SK-N-SH (cell line): ENCODE measurements around the gene SMARCD1. TPM values are rescaled to one million over a fixed set of nuclear protein-coding genes. Genes with fewer than 3 reads are reported as not detected.

Source experiments
- CTCF ChIA-PET: fragments of 300-600, 350-600 bp; formaldehyde crosslinking; extraction: SDS; loops from one replicate; lab custom pipeline; 2021; lab: Yijun Ruan, JAX
- POLR2A ChIA-PET: fragments of 350-600 bp; sonication (Branson Sonifier 250); formaldehyde crosslinking; extraction: SDS; loops from one replicate; lab custom pipeline; 2020; ENCODE audit warnings: antibody characterized with exemption, inconsistent platforms; lab: Yijun Ruan, JAX
- DNase-seq: peaks from one replicate; pipeline ENCODE4 v3.0.0; 2012
- H2AFZ ChIP-seq: fragments of 200-600 bp; sonication (generic); 2 replicates; pipeline ENCODE4 v1.8.1; 2016; ENCODE audit warnings: antibody characterized with exemption, mild to moderate bottlenecking, low read depth
- H3F3A ChIP-seq: fragments of 200-600 bp; sonication (generic); replicated peaks from 2 replicates; pipeline ENCODE3; 2016; ENCODE audit warnings: antibody characterized with exemption, mild to moderate bottlenecking; ENCODE audit not compliant: insufficient read depth
- H3K27ac ChIP-seq, 2 experiments: fragments of 200-500 bp in 1 of 2; fragments of 200-600 bp in 1 of 2; sonication (Bioruptor generic) in 1 of 2; sonication (generic), shearing (Covaris generic) in 1 of 2; 2 replicates each; pipeline versions ENCODE4 v1.5.1 to v1.6.1; 2014 to 2016; ENCODE audit warnings: low read depth in 2 of 2, inconsistent platforms in 1 of 2, low read length in 1 of 2, mild to moderate bottlenecking in 1 of 2, mixed read lengths in 1 of 2
- H3K27me3 ChIP-seq: fragments of 200-600 bp; sonication (generic), shearing (Covaris generic); 2 replicates; pipeline ENCODE4 v1.6.1; 2016; ENCODE audit warnings: mixed run types; ENCODE audit not compliant: insufficient read depth
- H3K36me3 ChIP-seq, 2 experiments: fragments of 200-500 bp in 1 of 2; fragments of 200-600 bp in 1 of 2; sonication (Bioruptor generic) in 1 of 2; sonication (generic) in 1 of 2; replicated peaks in 1 of 2; 2 replicates each; pipeline versions ENCODE3 to v1.5.1; 2014 to 2016; ENCODE audit warnings: low read length in 1 of 2, mild to moderate bottlenecking in 1 of 2; ENCODE audit not compliant: insufficient read depth in 2 of 2, control insufficient read depth in 1 of 2
- H3K4me1 ChIP-seq, 2 experiments: fragments of 200-500 bp in 1 of 2; fragments of 200-600 bp in 1 of 2; sonication (Bioruptor generic) in 1 of 2; sonication (generic), shearing (Covaris generic) in 1 of 2; 2 replicates each; pipeline versions ENCODE4 v1.5.1 to v1.6.1; 2014 to 2016; ENCODE audit warnings: low read depth in 1 of 2, low read length in 1 of 2, mixed run types in 1 of 2; ENCODE audit not compliant: insufficient read depth in 2 of 2, control insufficient read depth in 1 of 2
- H3K4me2 ChIP-seq: fragments of 200-600 bp; sonication (generic), shearing (Covaris generic); 2 replicates; pipeline ENCODE4 v1.6.1; 2017; ENCODE audit warnings: mixed run types
- H3K4me3 ChIP-seq, 2 experiments: fragments of 200-500 bp in 1 of 2; fragments of 200-600 bp in 1 of 2; sonication (Bioruptor generic) in 1 of 2; sonication (generic), shearing (Covaris generic) in 1 of 2; 2 replicates each; pipeline versions ENCODE4 v1.5.1 to v1.8.1; 2014 to 2016; ENCODE audit warnings: low read depth in 2 of 2, inconsistent platforms in 1 of 2, low read length in 1 of 2, mild to moderate bottlenecking in 1 of 2, mixed read lengths in 1 of 2, moderate library complexity in 1 of 2
- H3K79me2 ChIP-seq: fragments of 200-600 bp; sonication (generic); 2 replicates; pipeline ENCODE4 v1.8.1; 2017; ENCODE audit warnings: mild to moderate bottlenecking; ENCODE audit not compliant: insufficient read depth
- H3K9ac ChIP-seq: fragments of 200-600 bp; sonication (generic); 2 replicates; pipeline ENCODE4 v1.6.1; 2017; ENCODE audit warnings: mixed run types
- H3K9me2 ChIP-seq: fragments of 200-600 bp; sonication (generic); 2 replicates; pipeline ENCODE4 v1.6.1; 2017; ENCODE audit warnings: mixed run types
- H3K9me3 ChIP-seq: fragments of 200-600 bp; sonication (generic); 2 replicates; pipeline ENCODE4 v1.6.1; 2017; ENCODE audit warnings: mixed run types, mild to moderate bottlenecking, moderate library complexity
- H4K20me1 ChIP-seq: fragments of 200-600 bp; sonication (generic); 2 replicates; pipeline ENCODE4 v1.6.1; 2017; ENCODE audit warnings: mild to moderate bottlenecking, mixed run types; ENCODE audit not compliant: insufficient read depth
- CTCF ChIP-seq: fragments of 200-600 bp; sonication (generic); IDR thresholded peaks from 2 replicates; pipeline ENCODE4 v1.6.1; 2017; ENCODE audit warnings: antibody characterized with exemption, mild to moderate bottlenecking, moderate library complexity
- ELF1 ChIP-seq: IDR thresholded peaks from 2 replicates; pipeline ENCODE4 v1.4.0; 2012
- FOSL2 ChIP-seq: IDR thresholded peaks from 2 replicates; pipeline ENCODE4 v1.4.0; 2012; ENCODE audit warnings: low read depth, mild to moderate bottlenecking, moderate library complexity, borderline replicate concordance
- FOXM1 ChIP-seq: IDR thresholded peaks from 2 replicates; pipeline ENCODE4 v1.4.0; 2012; ENCODE audit warnings: low read depth, mild to moderate bottlenecking
- GABPA ChIP-seq: IDR thresholded peaks from 2 replicates; pipeline ENCODE4 v1.4.0; 2012; ENCODE audit warnings: low read depth, mild to moderate bottlenecking
- JUND ChIP-seq: IDR thresholded peaks from 2 replicates; pipeline ENCODE4 v1.4.0; 2012
- MAX ChIP-seq: IDR thresholded peaks from 2 replicates; pipeline ENCODE4 v1.4.0; 2012; ENCODE audit warnings: low read depth
- MEF2A ChIP-seq: IDR thresholded peaks from 2 replicates; pipeline ENCODE4 v1.4.0; 2012; ENCODE audit warnings: low read depth, borderline replicate concordance
- MXI1 ChIP-seq: IDR thresholded peaks from 2 replicates; pipeline ENCODE4 v1.6.1; 2012; ENCODE audit warnings: mild to moderate bottlenecking, low read depth, low read length, improper control_type of control experiment
- PBX3 ChIP-seq: IDR thresholded peaks from 2 replicates; pipeline ENCODE4; 2012
- RAD21 ChIP-seq: IDR thresholded peaks from 2 replicates; pipeline ENCODE4 v1.6.1; 2012; ENCODE audit warnings: mild to moderate bottlenecking, low read length
- RCOR1 ChIP-seq: fragments of 150-350 bp; IDR thresholded peaks from 2 replicates; pipeline ENCODE4 v1.6.1; 2017; ENCODE audit warnings: antibody characterized with exemption, low read length
- RXRA ChIP-seq: IDR thresholded peaks from 2 replicates; pipeline ENCODE4 v1.4.0; 2012; ENCODE audit warnings: low read depth, mild to moderate bottlenecking, borderline replicate concordance
- SMC3 ChIP-seq: IDR thresholded peaks from 2 replicates; pipeline ENCODE4 v1.6.1; 2012; ENCODE audit warnings: low read depth, low read length, improper control_type of control experiment
- TAF1 ChIP-seq: IDR thresholded peaks from 2 replicates; pipeline ENCODE4 v1.6.1; 2012; ENCODE audit warnings: low read depth, mild to moderate bottlenecking, low read length, moderate library complexity, borderline replicate concordance
- TCF12 ChIP-seq: IDR thresholded peaks from 2 replicates; pipeline ENCODE4 v1.4.0; 2012
- USF2 ChIP-seq: fragments of 150-350 bp; IDR thresholded peaks from 2 replicates; pipeline ENCODE4 v1.6.1; 2017; ENCODE audit warnings: antibody characterized with exemption, low read length, low read depth, borderline replicate concordance
- WGBS: methylation state at CpG from one replicate; pipeline ENCODE4 v1.1.6; 2017; ENCODE audit warnings: low lambda C conversion rate; 5-methylcytosine and 5-hydroxymethylcytosine counted together
- polyA plus RNA-seq, 3 experiments: library from polyadenylated mRNA; depleted of rRNA; stranded (reverse); fragments of >200 nt; gene quantifications; 2 replicates each; pipeline ENCODE4 v1.2.3, GENCODE V29; 2012

SMARCD1 gene
- polyA plus RNA-seq, 1 of the 3 experiments (the other 2 are of a cell fraction): 58.5 TPM

GRCh38 chr12:50087995-50088394, 2.9 kb downstream of the SMARCD1 start:
- Histone ChIP-seq H4K20me1 (peaks cover 22% of the 10 kb centered on the region), H3K27ac (peak overlapping the region in 1 of 2 experiments; percentile 71; a peak in 2 of 4 replicates), H3K9ac (peak overlapping the region; percentile 47; the same call in 1 of the 2 replicates), H3F3A (peaks cover 43% of the 10 kb centered on the region), H3K27me3 (no peaks in the 10 kb centered on the region), H2AFZ (no peak overlapping the region), H3K4me3 (peak overlapping the region in 1 of 2 experiments; percentile 14; a peak in 1 of 4 replicates), H3K9me3 (no peaks in the 10 kb centered on the region), H3K79me2 (peaks cover 38% of the 10 kb centered on the region), H3K4me1 (peaks cover 18 to 22% of the 10 kb centered on the region in 2 experiments), H3K9me2 (no peaks in the 10 kb centered on the region), H3K36me3 (peaks cover 42 to 51% of the 10 kb centered on the region in 2 experiments), H3K4me2 (peak overlapping the region; percentile 65)
- TF ChIP-seq FOSL2 (peak; percentile 30; the same call in 1 of the 2 replicates), RCOR1 (no peak), ELF1 (no peak), TCF12 (peak; percentile 28; the same call in 1 of the 2 replicates)
- ChIA-PET CTCF (interaction anchor here (0.6 to 5.1 kb wide), 22 partner anchors 9 to 391 kb away, joined by 3 to 74 read pairs (median 4); partner anchors contain the start of genes CERS5, COX14 and GPD1), POLR2A (interaction anchor here (0.7 to 2.7 kb wide), 2 partner anchors 24 to 190 kb away, joined by 3 to 19 read pairs; partner anchors contain the start of gene COX14)
- no peak for DNase-seq
- WGBS: 17% methylated on average over 3 of the region's 3 CpGs

- H2AFZ ChIP-seq: no peak overlapping the region
- no peak for TF ChIP-seq FOXM1
- TF ChIP-seq JUND: no peak
- peak; percentile 57 for TF ChIP-seq RAD21
- TF ChIP-seq USF2: no peak
- TF ChIP-seq ELF1: no peak
- no peak for TF ChIP-seq MXI1
- TF ChIP-seq CTCF: peak; percentile 95
- TF ChIP-seq RXRA: no peak
- TF ChIP-seq MAX: no peak
- TF ChIP-seq TAF1: no peak
- no peak for TF ChIP-seq MEF2A
- TF ChIP-seq PBX3: no peak
- TF ChIP-seq SMC3: peak; percentile 27
- TF ChIP-seq GABPA: no peak
- no peak for TF ChIP-seq TCF12
- H3K9me2 ChIP-seq: no peaks in the 10 kb centered on the region
- H3K36me3 ChIP-seq: peaks cover 47 to 53% of the 10 kb centered on the region in 2 experiments
- H4K20me1 ChIP-seq: peaks cover 22% of the 10 kb centered on the region
- H3F3A ChIP-seq: peaks cover 43% of the 10 kb centered on the region
- peaks cover 31% of the 10 kb centered on the region for H3K79me2 ChIP-seq
- POLR2A ChIA-PET: interaction anchor here (1.2 kb wide), 1 partner anchor 23 kb away, joined by 3 read pairs; the partner anchor contains the start of gene COX14
- H3K27ac ChIP-seq: peak overlapping the region in 1 of 2 experiments; percentile 71; a peak in 2 of 4 replicates
- CTCF ChIA-PET: interaction anchor here (0.6 to 5.1 kb wide), 26 partner anchors 9 to 392 kb away, joined by 3 to 74 read pairs (median 4); partner anchors contain the start of genes CERS5, COX14 and GPD1
- 4% methylated on average over 3 of the region's 3 CpGs for WGBS
- H3K4me1 ChIP-seq: peaks cover 18 to 22% of the 10 kb centered on the region in 2 experiments
- peak overlapping the region in 1 of 2 experiments; percentile 6; a peak in 1 of 4 replicates for H3K4me3 ChIP-seq
- H3K9ac ChIP-seq: peak overlapping the region; percentile 47; the same call in 1 of the 2 replicates
- H3K4me2 ChIP-seq: peak overlapping the region; percentile 65
- H3K27me3 ChIP-seq: no peaks in the 10 kb centered on the region
- peak; percentile 65 for DNase-seq
- no peaks in the 10 kb centered on the region for H3K9me3 ChIP-seq
These were observed 3.6 kb downstream of the SMARCD1 start for GRCh38 chr12:50088577-50089335.
